HepG2 (cell line): Measurements from ENCODE around the gene TASP1.
"Not testable (repeated sequence)": the region's sequence is repeated elsewhere in the genome, so short reads cannot be mapped to it uniquely, and the experiment has no call there.

Source experiments
- ASH2L ChIP-seq: fragments of 300-600, 200-600 bp; sonication (generic); IDR thresholded peaks from 2 replicates; pipeline ENCODE4 v1.7.0; 2017; ENCODE audit warnings: low read depth, mild to moderate bottlenecking, moderate library complexity, mixed read lengths, low read length; ENCODE audit not compliant: insufficient read length
- FOSL1 ChIP-seq: sonication (generic); formaldehyde crosslinking; IDR thresholded peaks from 2 replicates; pipeline ENCODE4 v1.9.0; 2021; ENCODE audit warnings: missing genetic modification reagents, borderline replicate concordance
- HMGA1 ChIP-seq: sonication (generic); formaldehyde crosslinking; conservative IDR thresholded peaks from 2 replicates; pipeline ENCODE4 v1.4.0; 2020; ENCODE audit warnings: missing genetic modification reagents
- HNRNPL ChIP-seq: fragments of 200-400 bp; formaldehyde crosslinking; IDR thresholded peaks from 2 replicates; pipeline ENCODE4 v1.6.1; 2017; ENCODE audit warnings: mild to moderate bottlenecking, low read depth, low read length
- KLF9 ChIP-seq: IDR thresholded peaks from 2 replicates; pipeline ENCODE4 v1.6.1; 2016; ENCODE audit warnings: low read depth
- MAFG ChIP-seq: sonication (generic); formaldehyde crosslinking; IDR thresholded peaks from 2 replicates; pipeline ENCODE4 v1.5.1; 2020; ENCODE audit warnings: mild to moderate bottlenecking, missing genetic modification reagents
- PHF8 ChIP-seq: sonication (generic); formaldehyde crosslinking; IDR thresholded peaks from 2 replicates; pipeline ENCODE4 v1.5.0; 2020; ENCODE audit warnings: missing genetic modification reagents
- POLR2AphosphoS5 ChIP-seq: IDR thresholded peaks from 2 replicates; pipeline ENCODE4 v1.6.1; 2012; ENCODE audit warnings: low read depth, low read length
- TF ChIP-seq, protein P1 (sequence below): sonication (generic); formaldehyde crosslinking; IDR thresholded peaks from 2 replicates; pipeline ENCODE4 v1.5.0; 2020; ENCODE audit warnings: mild to moderate bottlenecking, missing genetic modification reagents, moderate library complexity
- TF ChIP-seq, protein P2 (sequence below): sonication (generic); formaldehyde crosslinking; IDR thresholded peaks from 2 replicates; pipeline ENCODE4 v1.4.0; 2020; ENCODE audit warnings: missing genetic modification reagents
- TF ChIP-seq, protein P3 (sequence below): sonication (generic); formaldehyde crosslinking; IDR thresholded peaks from 2 replicates; pipeline ENCODE4 v1.5.1; 2020; ENCODE audit warnings: missing genetic modification reagents, mild to moderate bottlenecking, borderline replicate concordance

DNA sequence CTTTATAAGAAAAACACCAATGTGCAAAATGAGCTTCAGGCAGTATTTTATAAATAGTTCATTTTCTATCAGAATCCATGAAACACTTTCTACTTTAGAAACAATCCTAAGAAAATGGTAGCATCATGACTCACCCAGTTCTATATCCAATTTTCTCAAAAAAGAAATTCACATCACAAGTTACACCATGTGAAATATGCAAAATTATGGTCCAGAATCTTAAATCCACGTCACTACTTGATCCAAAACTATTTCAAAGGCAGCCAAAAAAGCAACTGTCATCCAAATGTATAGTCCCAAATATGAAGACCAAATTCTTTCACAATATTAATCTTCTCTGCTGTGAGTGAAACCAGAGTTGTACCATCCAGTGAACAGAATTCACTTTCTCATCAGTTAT is 19.3 kb downstream of the TASP1 start:
- not testable (repeated sequence) for TF ChIP-seq POLR2AphosphoS5; HMGA1; MAFG; ASH2L; KLF9 (CRISPR knock-in tag); HNRNPL; PHF8; FOSL1 (CRISPR knock-in tag)
- TF ChIP-seq, protein P1, sequence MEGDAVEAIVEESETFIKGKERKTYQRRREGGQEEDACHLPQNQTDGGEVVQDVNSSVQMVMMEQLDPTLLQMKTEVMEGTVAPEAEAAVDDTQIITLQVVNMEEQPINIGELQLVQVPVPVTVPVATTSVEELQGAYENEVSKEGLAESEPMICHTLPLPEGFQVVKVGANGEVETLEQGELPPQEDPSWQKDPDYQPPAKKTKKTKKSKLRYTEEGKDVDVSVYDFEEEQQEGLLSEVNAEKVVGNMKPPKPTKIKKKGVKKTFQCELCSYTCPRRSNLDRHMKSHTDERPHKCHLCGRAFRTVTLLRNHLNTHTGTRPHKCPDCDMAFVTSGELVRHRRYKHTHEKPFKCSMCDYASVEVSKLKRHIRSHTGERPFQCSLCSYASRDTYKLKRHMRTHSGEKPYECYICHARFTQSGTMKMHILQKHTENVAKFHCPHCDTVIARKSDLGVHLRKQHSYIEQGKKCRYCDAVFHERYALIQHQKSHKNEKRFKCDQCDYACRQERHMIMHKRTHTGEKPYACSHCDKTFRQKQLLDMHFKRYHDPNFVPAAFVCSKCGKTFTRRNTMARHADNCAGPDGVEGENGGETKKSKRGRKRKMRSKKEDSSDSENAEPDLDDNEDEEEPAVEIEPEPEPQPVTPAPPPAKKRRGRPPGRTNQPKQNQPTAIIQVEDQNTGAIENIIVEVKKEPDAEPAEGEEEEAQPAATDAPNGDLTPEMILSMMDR (CRISPR knock-in tag): not testable (repeated sequence)
- TF ChIP-seq, protein P2, sequence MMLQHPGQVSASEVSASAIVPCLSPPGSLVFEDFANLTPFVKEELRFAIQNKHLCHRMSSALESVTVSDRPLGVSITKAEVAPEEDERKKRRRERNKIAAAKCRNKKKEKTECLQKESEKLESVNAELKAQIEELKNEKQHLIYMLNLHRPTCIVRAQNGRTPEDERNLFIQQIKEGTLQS (CRISPR knock-in tag): not testable (repeated sequence)
- TF ChIP-seq, protein P3, sequence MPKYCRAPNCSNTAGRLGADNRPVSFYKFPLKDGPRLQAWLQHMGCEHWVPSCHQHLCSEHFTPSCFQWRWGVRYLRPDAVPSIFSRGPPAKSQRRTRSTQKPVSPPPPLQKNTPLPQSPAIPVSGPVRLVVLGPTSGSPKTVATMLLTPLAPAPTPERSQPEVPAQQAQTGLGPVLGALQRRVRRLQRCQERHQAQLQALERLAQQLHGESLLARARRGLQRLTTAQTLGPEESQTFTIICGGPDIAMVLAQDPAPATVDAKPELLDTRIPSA: not testable (repeated sequence)
